A549 treated with GW870086 at 1 μM for 4 hours (cell line): ENCODE measurements around the gene ACKR3. TPM values are rescaled to one million over a fixed set of nuclear protein-coding genes. Genes with fewer than 3 reads are reported as not detected.

Experiments used
- total RNA-seq: library from RNA; stranded (reverse); fragments of 200-300 nt; extraction: Qiagen RNA extraction; gene quantifications from 5 replicates; pipeline ENCODE4 v1.2.3, GENCODE V29; 2022; ENCODE audit warnings: low read depth

ACKR3 gene
- 9.3 to 12.3 TPM (median 11.3 TPM) in 5 replicates for total RNA-seq

DNA sequence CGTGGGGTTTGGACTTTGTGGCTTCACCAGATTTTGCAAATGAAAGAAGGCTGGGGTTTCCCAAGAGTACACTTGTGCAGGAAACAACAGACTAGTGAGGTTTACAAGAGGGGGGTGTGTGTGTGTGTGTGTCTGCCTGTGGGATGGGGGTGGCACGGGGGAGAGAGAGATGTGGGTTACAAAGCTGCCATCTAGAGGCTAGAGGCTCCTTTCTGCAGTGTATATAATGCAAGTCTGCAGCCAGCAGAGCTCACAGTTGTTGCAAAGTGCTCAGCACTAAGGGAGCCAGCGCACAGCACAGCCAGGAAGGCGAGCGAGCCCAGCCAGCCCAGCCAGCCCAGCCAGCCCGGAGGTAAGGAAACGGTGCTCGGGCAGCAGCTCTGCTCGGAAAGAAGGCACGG lies at the start of gene ACKR3:
TSS of gene ACKR3 (plus strand) at position 253 of the 401 bp plus-strand sequence. CDS start 10,641 bp downstream, outside the sequence.

